CD4-positive, alpha-beta memory T cell (primary cell): ENCODE measurements around the gene OSBP2. TPM values are rescaled to one million over a fixed set of nuclear protein-coding genes. Genes with fewer than 3 reads are reported as not detected.

Source experiments
- CTCF ChIA-PET: fragments of 350-600 bp; sonication (Branson Sonifier 250); formaldehyde crosslinking; loops from one replicate; lab custom pipeline; 2021; ENCODE audit warnings: inconsistent platforms; ENCODE audit not compliant: partially characterized antibody; lab: Charles Lee
- POLR2A ChIA-PET: fragments of 350-600 bp; sonication (Branson Sonifier 250); formaldehyde crosslinking; loops from one replicate; lab custom pipeline; 2021; ENCODE audit not compliant: partially characterized antibody; lab: Charles Lee
- DNase-seq, 5 donors: peaks; one replicate each; pipeline versions ENCODE4 v3.0.0 to v3.0.0-alpha.2; 2020 to 2022; ENCODE audit warnings: mixed read lengths in 1 of 5
- H3K27ac ChIP-seq: one replicate; pipeline ENCODE4 v1.7.0; 2013; ENCODE audit warnings: low read depth, low read length
- H3K27me3 ChIP-seq: 2 replicates; pipeline ENCODE4 v1.7.0; 2013; ENCODE audit warnings: mild to moderate bottlenecking, low read length, moderate library complexity; ENCODE audit not compliant: insufficient read depth
- H3K36me3 ChIP-seq: 2 replicates; pipeline ENCODE4 v1.7.0; 2013; ENCODE audit warnings: mild to moderate bottlenecking, low read length, moderate library complexity; ENCODE audit not compliant: insufficient read depth
- H3K4me1 ChIP-seq: 2 replicates; pipeline ENCODE4 v1.7.0; 2013; ENCODE audit warnings: mild to moderate bottlenecking, low read length, moderate library complexity; ENCODE audit not compliant: insufficient read depth
- H3K4me3 ChIP-seq, 2 donors: one replicate each; pipeline ENCODE4 v1.7.0; 2013; ENCODE audit warnings: low read length in 2 of 2, mild to moderate bottlenecking in 1 of 2
- H3K9me3 ChIP-seq, 2 donors: one replicate each; pipeline ENCODE4 v1.7.0; 2013; ENCODE audit warnings: low read length in 2 of 2, control low read depth in 1 of 2; ENCODE audit not compliant: control insufficient read depth in 1 of 2
- H3K27ac Mint-ChIP-seq, 7 donors: one replicate each; pipeline ENCODE4 v1.8.0; 2020 to 2021; ENCODE audit warnings: mixed read lengths in 7 of 7, mild to moderate bottlenecking in 6 of 7, inconsistent platforms in 3 of 7, moderate library complexity in 3 of 7
- H3K27me3 Mint-ChIP-seq, 2 donors: one replicate each; pipeline ENCODE4 v1.8.0; 2020 to 2021; ENCODE audit warnings: mixed read lengths in 2 of 2
- H3K36me3 Mint-ChIP-seq, 2 donors: one replicate each; pipeline ENCODE4 v1.8.0; 2020 to 2021; ENCODE audit warnings: mixed read lengths in 2 of 2, inconsistent platforms in 1 of 2, mild to moderate bottlenecking in 1 of 2
- H3K4me1 Mint-ChIP-seq, 4 donors: one replicate each; pipeline ENCODE4 v1.8.0; 2020 to 2021; ENCODE audit warnings: mixed read lengths in 4 of 4, mild to moderate bottlenecking in 1 of 4
- H3K4me3 Mint-ChIP-seq, 8 donors: one replicate each; pipeline ENCODE4 v1.8.0; 2020 to 2021; ENCODE audit warnings: mixed read lengths in 8 of 8, mild to moderate bottlenecking in 7 of 8, moderate library complexity in 6 of 8, inconsistent platforms in 3 of 8
- H3K9me3 Mint-ChIP-seq, 8 donors: one replicate each; pipeline ENCODE4 v1.8.0; 2020 to 2021; ENCODE audit warnings: mixed read lengths in 8 of 8, mild to moderate bottlenecking in 5 of 8, inconsistent platforms in 3 of 8, moderate library complexity in 1 of 8
- intact Hi-C: fragments of 100-400 bp; cut with micrococcal nuclease; formaldehyde crosslinking; loops from one replicate; pipeline ENCODE4 v1.15.1; 2023
- polyA plus RNA-seq, 2 donors: library from polyadenylated mRNA; unstranded; fragments of 300-500 nt; fragmentation: Illumina TruSeq; gene quantifications; one replicate each; pipeline ENCODE4 v1.2.3, GENCODE V29; 2021
- total RNA-seq, 2 experiments: library from RNA; stranded (reverse); gene quantifications; one replicate each; pipeline ENCODE4 v1.2.3, GENCODE V29; 2021

Gene OSBP2
- total and polyA plus RNA-seq, 4 experiments from 2014 or later: 0.39 to 1.3 (median 0.74) TPM

DNA sequence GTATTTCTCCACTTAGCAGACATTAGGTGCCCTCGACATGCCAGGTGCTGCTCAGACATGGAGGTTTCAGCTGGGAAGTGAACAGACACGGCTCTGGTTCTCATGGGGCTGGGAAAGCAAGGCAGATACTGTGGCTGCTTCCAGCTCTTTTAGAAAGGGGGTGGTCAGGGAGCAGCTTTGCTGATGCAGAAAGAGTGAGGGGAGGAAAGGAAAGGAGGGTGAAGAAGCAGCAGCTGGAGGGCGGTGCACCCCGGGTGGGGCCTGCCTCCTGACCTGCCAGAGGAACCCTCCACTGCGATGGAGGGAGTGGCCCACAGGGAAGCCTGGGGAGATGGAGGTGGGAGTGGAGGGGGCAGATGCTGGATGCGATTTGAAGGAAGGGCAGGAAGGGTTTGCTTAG, 197.1 kb downstream of the OSBP2 start:
- POLR2A ChIA-PET: no interaction called here
- Histone ChIP-seq H3K27ac (no peak overlapping the region), H3K36me3 (no peaks in the 10 kb centered on the region), H3K27me3 (no peaks in the 10 kb centered on the region), H3K9me3 (no peaks in the 10 kb centered on the region), H3K4me3 (no peak overlapping the region), H3K4me1 (peaks cover 24% of the 10 kb centered on the region)
- H3K36me3 Mint-ChIP-seq: peaks cover 6 to 9% of the 10 kb centered on the region in 2 donors
- intact Hi-C loops: no loop called here
- no peaks in the 10 kb centered on the region for H3K9me3 Mint-ChIP-seq
- CTCF ChIA-PET: interaction anchor here (1.0 to 3.4 kb wide), 2 partner anchors 28 to 257 kb away, joined by 3 to 25 read pairs; partner anchors contain the start of gene SLC35E4
- H3K27ac Mint-ChIP-seq: peak overlapping the region in 5 of 7 donors; percentile 11 to 87 (median 57)
- H3K4me3 Mint-ChIP-seq: peak overlapping the region in 2 of 8 donors; percentile 43 to 53
- DNase-seq: no peak
- peaks cover 15 to 39% (median 27%) of the 10 kb centered on the region in 4 donors for H3K4me1 Mint-ChIP-seq
- no peaks in the 10 kb centered on the region for H3K27me3 Mint-ChIP-seq

DNA sequence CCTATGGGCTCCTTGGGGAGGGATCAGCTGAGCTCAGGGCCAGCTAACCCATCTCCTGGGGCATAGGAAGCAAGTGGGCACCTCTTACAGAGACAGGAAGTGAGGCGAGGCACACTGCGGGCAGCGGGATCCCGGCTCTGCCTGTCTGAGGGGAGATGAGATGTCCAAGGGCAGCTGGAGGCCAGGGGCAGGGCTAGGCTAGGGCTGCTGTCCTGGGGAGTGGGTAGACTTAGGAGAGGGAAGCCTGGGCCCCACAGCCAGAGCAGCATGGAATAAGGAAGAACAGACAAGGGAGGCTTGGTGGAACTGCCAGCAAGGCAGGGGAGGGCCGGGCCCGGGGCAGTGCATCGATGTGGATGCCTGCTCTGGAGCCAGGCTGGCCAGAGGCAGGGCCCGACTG, 197.6 kb downstream of the OSBP2 start:
- peaks cover 6 to 10% of the 10 kb centered on the region in 2 donors for H3K36me3 Mint-ChIP-seq
- DNase-seq: no peak
- CTCF ChIA-PET: interaction anchor here (3.4 kb wide), 1 partner anchor 258 kb away, joined by 25 read pairs; the partner anchor contains the start of gene SLC35E4

DNA sequence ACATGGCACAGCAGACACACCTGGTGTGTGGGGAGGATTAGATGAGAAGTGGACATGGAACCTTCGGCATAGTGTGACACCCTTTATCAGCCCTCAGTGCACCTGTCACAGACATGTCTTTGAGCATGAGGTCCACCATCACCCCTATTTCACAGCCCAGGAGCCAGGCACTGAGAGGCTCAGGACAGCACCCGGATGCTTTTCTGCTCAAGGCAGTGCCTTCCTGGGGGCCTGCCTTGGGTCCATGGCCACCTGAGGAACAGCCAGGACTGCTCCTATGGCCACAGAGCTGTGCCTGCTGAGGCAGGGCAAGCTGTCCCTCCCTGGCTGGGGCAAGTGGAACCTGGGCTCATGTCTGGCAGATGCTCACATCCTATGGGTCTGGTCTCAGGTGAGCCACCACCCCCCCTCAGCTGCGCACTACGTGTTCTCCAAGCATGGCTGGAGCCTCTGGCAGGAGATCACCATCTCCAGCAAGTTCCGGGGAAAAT, 198.1 kb downstream of the OSBP2 start:
- no peak for DNase-seq
- Mint-ChIP-seq H3K36me3 (peaks cover 7 to 10% of the 10 kb centered on the region in 2 donors), H3K4me3 (no peak overlapping the region), H3K4me1 (peaks cover 15 to 39% (median 27%) of the 10 kb centered on the region in 4 donors), H3K27ac (peak overlapping the region in 2 of 7 donors; percentile 6 to 84), H3K9me3 (no peaks in the 10 kb centered on the region), H3K27me3 (no peaks in the 10 kb centered on the region)
- Histone ChIP-seq H3K27ac (no peak overlapping the region), H3K4me1 (peaks cover 24% of the 10 kb centered on the region), H3K4me3 (no peak overlapping the region), H3K36me3 (no peaks in the 10 kb centered on the region), H3K9me3 (no peaks in the 10 kb centered on the region), H3K27me3 (no peaks in the 10 kb centered on the region)
- POLR2A ChIA-PET: interaction anchor here (0.5 kb wide), 1 partner anchor 242 kb away, joined by 4 read pairs; no protein-coding TSS in a partner anchor
- CTCF ChIA-PET: interaction anchor here (1.3 to 3.4 kb wide), 2 partner anchors 258 kb away, joined by 5 to 25 read pairs; partner anchors contain the start of gene SLC35E4
- intact Hi-C loops: no loop called here

More for the DNA sequence above, 197.6 kb downstream of the OSBP2 start:
- Mint-ChIP-seq H3K4me3 (peak overlapping the region in 2 of 8 donors; percentile 36 to 65), H3K27me3 (no peaks in the 10 kb centered on the region), H3K27ac (peak overlapping the region in 2 of 7 donors; percentile 57 to 85), H3K9me3 (no peaks in the 10 kb centered on the region), H3K4me1 (peaks cover 15 to 39% (median 27%) of the 10 kb centered on the region in 4 donors)
- no peaks in the 10 kb centered on the region for H3K36me3 ChIP-seq
- no peaks in the 10 kb centered on the region for H3K9me3 ChIP-seq
- POLR2A ChIA-PET: no interaction called here
- H3K4me1 ChIP-seq: peaks cover 24% of the 10 kb centered on the region
- H3K4me3 ChIP-seq: no peak overlapping the region
- intact Hi-C loops: no loop called here
- no peak overlapping the region for H3K27ac ChIP-seq
- H3K27me3 ChIP-seq: no peaks in the 10 kb centered on the region

DNA sequence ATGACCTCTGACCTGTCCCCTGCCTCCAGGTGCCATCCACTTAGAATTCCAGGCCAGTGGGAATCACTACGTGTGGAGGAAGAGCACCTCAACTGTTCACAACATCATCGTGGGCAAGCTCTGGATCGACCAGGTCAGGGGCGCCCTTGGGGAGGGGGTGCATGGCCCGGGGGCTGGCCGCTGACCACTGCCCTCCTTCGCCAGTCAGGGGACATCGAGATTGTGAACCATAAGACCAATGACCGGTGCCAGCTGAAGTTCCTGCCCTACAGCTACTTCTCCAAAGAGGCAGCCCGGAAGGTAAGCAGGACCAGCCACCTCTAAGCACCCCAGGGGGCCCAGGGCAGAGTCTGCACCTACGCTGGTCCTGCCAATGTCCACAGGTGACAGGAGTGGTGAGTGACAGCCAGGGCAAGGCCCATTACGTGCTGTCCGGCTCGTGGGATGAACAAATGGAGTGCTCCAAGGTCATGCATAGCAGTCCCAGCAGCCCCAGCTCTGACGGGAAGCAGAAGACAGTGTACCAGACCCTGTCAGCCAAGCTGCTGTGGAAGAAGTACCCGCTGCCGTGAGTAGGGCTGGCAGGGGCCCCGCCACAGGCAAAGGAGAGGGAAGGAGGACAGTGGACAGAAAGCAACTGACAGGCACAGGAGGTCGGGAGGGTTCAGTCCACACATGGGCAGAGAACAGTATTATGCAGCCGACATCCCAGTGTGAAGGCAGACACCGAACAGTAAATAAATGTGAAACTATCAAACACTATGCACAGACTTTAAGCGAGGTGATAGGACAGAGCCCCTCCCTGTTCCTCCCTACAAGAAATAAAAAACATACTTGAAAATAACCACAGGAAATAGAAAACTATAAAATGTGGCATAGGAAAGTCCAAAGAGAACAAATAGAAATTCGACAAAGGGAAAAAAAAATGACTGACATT, 199.0 kb downstream of the OSBP2 start:
- H3K27me3 Mint-ChIP-seq: no peaks in the 10 kb centered on the region
- peak overlapping the region; percentile 47 to 92 (median 91) for H3K27ac Mint-ChIP-seq
- peaks cover 0 to 6% (median 1%) of the 10 kb centered on the region in 8 donors for H3K9me3 Mint-ChIP-seq
- no peaks in the 10 kb centered on the region for H3K9me3 ChIP-seq
- H3K4me1 Mint-ChIP-seq: peaks cover 15 to 39% (median 27%) of the 10 kb centered on the region in 4 donors
- H3K36me3 Mint-ChIP-seq: peaks cover 9 to 11% of the 10 kb centered on the region in 2 donors
- H3K4me1 ChIP-seq: peaks cover 24% of the 10 kb centered on the region
- POLR2A ChIA-PET: interaction anchor here (0.5 to 0.8 kb wide), 2 partner anchors 47 to 243 kb away, joined by 3 to 4 read pairs; no protein-coding TSS in a partner anchor
- H3K36me3 ChIP-seq: no peaks in the 10 kb centered on the region
- peak in 3 of 5 donors; percentile 4 to 7 (median 6) for DNase-seq
- H3K4me3 ChIP-seq: no peak overlapping the region
- H3K27me3 ChIP-seq: no peaks in the 10 kb centered on the region
- H3K27ac ChIP-seq: peak overlapping the region; percentile 16
- CTCF ChIA-PET: interaction anchor here (1.3 to 1.4 kb wide), 2 partner anchors 26 to 259 kb away, joined by 5 to 9 read pairs; no protein-coding TSS in a partner anchor
- peak overlapping the region; percentile 57 to 85 (median 82) for H3K4me3 Mint-ChIP-seq
- intact Hi-C loops: no loop called here

- peaks cover 15 to 39% (median 27%) of the 10 kb centered on the region in 4 donors for H3K4me1 Mint-ChIP-seq
- Histone ChIP-seq H3K4me3 (no peak overlapping the region), H3K36me3 (no peaks in the 10 kb centered on the region), H3K9me3 (no peaks in the 10 kb centered on the region), H3K27me3 (no peaks in the 10 kb centered on the region), H3K4me1 (peaks cover 24% of the 10 kb centered on the region), H3K27ac (peak overlapping the region; percentile 16)
- H3K4me3 Mint-ChIP-seq: peak overlapping the region; percentile 57 to 85 (median 82)
- intact Hi-C loops: no loop called here
- ChIA-PET POLR2A (interaction anchor here (0.8 kb wide), 1 partner anchor 46 kb away, joined by 3 read pairs; no protein-coding TSS in a partner anchor), CTCF (interaction anchor here (1.4 kb wide), 1 partner anchor 25 kb away, joined by 9 read pairs; no protein-coding TSS in a partner anchor)
- peaks cover 0 to 9% (median 4%) of the 10 kb centered on the region in 8 donors for H3K9me3 Mint-ChIP-seq
- peak overlapping the region; percentile 47 to 92 (median 91) for H3K27ac Mint-ChIP-seq
- peaks cover 7 to 14% of the 10 kb centered on the region in 2 donors for H3K36me3 Mint-ChIP-seq
- DNase-seq: no peak
- no peaks in the 10 kb centered on the region for H3K27me3 Mint-ChIP-seq
These were observed 199.7 kb downstream of the OSBP2 start for GRCh38 chr22:30894371-30894740.

- Histone ChIP-seq H3K4me3 (no peak overlapping the region), H3K27ac (no peak overlapping the region), H3K4me1 (no peaks in the 10 kb centered on the region), H3K9me3 (no peaks in the 10 kb centered on the region), H3K36me3 (no peaks in the 10 kb centered on the region), H3K27me3 (no peaks in the 10 kb centered on the region)
- H3K27me3 Mint-ChIP-seq: no peaks in the 10 kb centered on the region
- intact Hi-C loops: no loop called here
- POLR2A ChIA-PET: no interaction called here
- H3K36me3 Mint-ChIP-seq: peaks cover 36 to 38% of the 10 kb centered on the region in 2 donors
- CTCF ChIA-PET: interaction anchor here (1.3 kb wide), 1 partner anchor 17 kb away, joined by 4 read pairs; no protein-coding TSS in a partner anchor
- no peak overlapping the region for H3K27ac Mint-ChIP-seq
- H3K4me3 Mint-ChIP-seq: peak overlapping the region in 2 of 8 donors; percentile 11 to 40
- peaks cover 3 to 5% (median 4%) of the 10 kb centered on the region in 4 donors for H3K4me1 Mint-ChIP-seq
- H3K9me3 Mint-ChIP-seq: peaks cover 0 to 15% (median 7%) of the 10 kb centered on the region in 8 donors
- DNase-seq: no peak
These were observed 208.1 kb downstream of the OSBP2 start for GRCh38 chr22:30902496-30903357.
